GM19372 (cell line): ENCODE measurements around the gene FXYD3.

ENCODE experiments used
- ATAC-seq: cut with Tn5 transposase; IDR thresholded peaks from one replicate; pipeline ENCODE4 v1.9.1; 2021; ENCODE audit warnings: mild to moderate bottlenecking, low read depth, moderate library complexity; ENCODE audit not compliant: unreplicated experiment

The FXYD3 gene

DNA sequence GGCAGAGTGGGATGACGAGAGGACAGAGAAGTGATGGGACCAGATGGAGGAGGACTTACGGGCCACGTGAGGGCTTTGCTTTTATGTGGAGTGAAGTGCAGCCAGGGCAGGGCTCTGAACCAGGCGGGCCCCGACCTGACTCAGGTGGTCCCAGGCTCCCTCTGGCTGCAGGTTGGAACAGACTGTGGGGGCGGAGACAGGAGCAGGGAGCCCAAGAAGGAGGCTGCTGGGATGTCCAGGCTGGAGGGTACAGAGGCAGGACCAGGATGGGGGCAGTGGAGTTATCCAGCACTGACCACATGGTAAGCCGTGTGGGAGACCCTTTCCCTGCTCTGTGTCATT is 41.0 kb downstream of the FXYD3 start:
- no peak for ATAC-seq

DNA sequence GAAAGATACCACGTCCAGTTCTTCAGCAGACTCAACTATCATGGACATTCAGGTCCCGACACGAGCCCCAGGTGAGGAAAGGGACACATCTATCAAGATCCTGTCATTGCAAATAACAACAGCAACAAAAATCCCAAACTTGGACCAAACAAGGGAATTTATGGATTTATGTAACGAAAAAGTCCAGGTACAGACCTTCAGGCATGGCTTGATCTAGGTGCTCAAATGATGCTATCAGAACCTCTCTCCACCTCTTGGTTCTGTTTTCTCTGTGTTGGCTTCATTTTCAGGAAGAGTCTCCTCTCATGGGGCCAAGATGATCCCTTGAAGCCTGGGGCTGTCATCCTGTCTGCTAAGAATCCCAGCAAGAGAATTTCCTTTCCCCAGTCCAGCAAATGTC is 41.8 kb downstream of the FXYD3 start:
- ATAC-seq, result no peak

DNA sequence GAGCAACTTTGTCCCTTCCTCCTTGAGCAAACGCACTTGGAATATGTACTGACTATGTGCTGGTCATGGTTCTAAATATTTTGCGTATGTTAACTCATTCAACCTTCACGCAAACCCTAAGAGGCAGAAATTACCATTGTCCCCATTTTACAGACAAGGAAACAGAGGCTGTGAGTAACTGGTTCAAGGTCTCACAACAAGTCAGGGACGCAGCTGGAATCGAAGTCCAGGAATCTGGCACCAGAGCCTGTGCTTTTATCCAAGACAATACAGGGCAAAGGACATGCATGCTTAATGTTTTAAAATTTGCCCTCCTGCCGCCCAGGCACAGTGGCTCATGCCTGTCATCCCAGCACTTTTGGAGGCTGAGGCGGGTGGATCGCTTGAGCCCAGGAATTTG is 44.0 kb downstream of the FXYD3 start:
- no peak for ATAC-seq

DNA sequence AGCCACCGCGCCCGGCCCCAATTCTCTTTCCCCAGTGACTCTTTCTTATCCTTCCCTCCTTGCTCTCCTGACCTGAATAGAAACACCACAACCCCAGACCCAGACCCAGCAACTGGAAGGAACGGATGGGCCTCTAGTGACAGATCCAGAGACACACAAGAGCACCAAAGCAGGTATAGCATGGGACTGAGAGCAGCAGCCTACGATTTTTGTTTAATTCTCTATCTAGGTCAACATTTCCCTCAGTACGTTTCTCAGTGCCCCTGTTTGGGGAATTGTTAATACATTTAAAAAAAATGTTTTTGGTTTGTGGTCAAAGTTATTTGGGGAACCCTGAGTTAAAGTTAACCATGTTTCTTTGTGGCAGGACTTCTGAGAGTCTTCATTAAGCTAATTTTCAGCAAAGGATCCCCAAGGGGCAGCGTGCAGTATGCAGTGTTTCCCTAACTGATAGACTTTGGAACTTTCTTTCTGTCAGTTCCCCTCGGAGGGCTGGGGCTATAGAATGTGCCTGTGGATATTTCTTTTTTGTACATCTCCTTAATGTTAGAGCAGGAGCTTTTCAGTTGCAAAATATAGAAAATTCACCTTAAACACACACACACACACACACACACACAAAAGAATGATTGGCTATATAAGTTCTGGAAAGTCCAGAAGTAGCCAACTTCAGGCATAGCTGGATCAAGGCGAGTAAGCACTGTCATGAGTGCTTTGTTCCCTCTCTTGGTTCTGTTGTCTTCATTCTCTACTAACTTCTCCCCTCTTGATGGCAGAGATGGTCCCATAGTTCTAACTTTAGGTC is 45.2 kb downstream of the FXYD3 start:
- ATAC-seq, result no peak

DNA sequence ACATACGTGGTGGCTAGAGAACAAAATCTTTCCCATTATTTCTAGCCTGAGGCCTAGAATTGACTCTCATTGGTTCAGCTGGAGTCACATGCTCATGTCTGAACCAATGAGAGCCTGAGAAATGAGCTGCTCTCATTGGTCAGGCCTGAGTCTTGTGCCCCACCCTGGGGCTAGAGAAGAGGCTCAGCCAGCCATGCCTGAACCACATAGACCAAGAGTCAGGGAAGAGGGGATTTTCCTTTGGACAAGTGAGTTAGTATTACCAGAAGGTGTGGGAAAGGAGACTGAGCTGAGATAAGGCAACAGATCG is 45.8 kb downstream of the FXYD3 start:
- no peak for ATAC-seq

DNA sequence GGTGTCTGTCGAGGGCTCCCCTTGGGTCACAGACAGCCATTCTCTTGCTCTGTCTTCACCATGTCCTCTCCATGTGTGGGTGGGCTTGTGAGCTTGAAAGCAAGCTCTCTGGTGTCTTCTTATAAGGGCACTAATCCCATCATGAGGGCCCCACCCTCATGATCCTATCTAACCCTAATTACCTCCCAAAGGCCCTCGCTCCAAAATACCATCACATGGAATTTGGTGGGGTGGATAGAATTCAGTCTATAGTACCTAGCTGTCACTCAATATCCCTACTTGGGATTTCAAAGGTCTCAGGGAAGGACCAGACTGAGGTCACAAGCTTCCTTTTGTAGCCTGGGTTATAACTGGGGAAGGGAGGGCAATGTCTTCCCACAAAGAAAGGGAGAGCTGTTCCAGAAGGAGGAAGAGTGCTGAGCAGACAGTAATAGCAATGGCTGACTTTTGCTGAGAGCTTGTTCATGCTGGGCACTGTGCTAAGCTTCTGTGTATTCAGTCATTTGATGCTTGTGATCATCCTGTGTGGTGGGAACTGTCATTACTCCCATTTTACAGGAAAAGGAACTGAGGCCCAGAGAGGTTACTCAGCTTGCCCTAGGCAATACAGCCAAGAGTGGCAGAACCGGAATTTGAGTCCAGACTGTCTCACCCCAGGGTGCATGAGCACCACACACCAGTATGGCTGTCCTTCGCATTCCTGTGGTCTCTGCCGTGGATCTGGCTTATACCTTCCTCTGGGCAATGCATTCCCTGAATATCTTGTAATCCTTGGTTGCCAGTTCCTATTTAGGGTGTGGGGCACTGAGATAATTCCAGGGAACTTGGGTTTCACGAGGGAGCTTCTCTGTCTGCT is 47.1 kb downstream of the FXYD3 start:
- no peak for ATAC-seq

DNA sequence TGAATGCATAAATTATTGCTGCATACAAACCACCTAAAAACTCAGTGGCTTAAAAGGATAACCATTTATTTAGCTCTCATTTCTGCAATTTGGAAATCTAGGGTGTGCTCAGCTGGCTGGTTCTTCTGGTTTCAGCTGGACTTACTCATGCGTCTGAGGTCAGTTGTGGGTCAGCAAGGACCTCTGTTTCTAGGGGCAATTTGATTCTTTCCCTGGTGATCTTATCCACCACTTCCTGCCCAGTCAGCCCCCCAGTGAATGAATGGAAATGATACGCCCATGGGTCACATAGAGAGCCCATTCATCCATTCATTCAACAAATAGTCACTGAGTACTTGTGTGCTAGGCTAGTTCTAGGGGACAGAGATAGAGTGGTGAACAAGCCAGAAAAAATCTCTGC is 48.8 kb downstream of the FXYD3 start:
- no peak for ATAC-seq

DNA sequence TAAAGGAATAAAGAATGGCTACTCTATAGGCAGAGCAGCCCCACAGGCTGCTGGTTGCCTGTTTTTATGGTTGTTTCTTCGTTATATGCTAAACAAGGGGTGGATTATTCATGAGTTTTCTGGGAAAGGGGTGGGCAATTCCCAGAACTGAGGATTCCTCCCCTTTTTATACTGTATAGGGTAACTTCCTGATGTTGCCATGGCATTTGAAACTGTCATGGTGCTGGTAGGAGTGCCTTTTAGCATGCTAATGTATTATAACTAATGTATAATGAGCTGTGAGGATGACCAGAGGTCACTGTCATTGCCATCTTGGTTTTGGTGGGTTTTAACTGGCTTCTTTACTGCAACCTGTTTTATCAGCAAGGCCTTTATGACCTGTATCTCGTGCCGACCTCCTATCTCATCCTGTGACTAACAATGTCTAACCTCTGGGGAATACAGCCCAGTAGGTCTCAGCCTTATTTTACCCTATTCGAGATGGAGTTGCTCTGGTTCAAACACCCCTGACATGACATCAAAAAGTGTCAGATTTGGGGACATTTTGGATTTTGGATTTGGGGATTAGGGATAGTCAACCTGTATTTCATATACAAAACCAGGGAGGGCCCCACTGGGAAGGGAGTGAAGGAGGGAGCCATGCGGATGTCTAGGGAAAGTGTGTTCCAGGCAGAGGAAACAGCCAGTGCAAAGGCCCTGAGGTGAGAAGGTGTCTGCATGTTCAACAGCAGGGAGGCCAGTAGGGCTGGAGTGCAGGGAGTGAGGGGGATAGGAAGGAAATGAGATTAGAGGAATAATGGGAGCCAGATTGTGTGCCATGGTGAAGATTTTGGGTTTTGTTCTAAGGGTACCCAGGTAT is 49.8 kb downstream of the FXYD3 start:
- ATAC-seq, result no peak

DNA sequence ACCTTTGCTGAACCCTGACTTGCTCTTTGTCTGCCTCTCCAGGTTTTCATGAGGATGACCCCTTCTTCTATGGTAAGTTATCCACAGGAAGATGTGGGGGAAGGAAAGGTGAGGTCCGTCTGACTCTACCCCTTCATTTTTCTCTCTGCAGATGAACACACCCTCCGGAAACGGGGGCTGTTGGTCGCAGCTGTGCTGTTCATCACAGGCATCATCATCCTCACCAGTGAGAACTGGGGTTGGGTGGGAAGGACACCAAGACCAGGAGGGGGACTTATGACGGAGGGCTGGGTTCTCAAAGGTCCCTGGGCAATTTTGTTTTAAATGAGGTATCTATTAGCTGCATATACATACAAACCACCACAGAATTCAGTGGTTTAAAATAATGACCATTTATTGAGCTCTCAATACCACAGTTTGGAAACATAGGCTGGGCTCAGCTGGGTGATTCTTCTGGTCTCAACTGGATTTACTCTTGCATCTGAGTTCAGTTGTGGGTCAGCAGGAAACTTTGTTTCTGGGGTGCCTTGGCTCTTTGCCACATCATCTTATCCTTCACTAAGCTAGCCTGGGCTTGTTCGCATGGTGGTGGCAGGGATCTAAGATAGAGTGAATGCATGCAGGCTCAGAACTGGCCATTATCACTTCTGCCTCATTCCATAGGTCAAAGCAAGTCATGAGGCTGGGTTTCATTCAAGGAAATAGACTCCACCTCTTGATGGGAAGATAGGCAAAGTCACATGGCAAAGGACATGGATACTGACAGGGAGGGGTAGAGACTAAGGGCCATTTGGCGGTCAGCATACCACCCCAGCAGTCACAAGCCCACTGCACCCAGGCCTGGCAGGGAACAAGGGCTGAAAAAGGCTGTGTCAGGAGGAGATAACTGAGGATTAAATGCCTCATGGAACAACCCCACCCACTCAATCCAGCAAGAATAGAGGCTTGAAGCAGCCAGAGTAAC is 50.8 kb downstream of the FXYD3 start:
- ATAC-seq, result no peak

DNA sequence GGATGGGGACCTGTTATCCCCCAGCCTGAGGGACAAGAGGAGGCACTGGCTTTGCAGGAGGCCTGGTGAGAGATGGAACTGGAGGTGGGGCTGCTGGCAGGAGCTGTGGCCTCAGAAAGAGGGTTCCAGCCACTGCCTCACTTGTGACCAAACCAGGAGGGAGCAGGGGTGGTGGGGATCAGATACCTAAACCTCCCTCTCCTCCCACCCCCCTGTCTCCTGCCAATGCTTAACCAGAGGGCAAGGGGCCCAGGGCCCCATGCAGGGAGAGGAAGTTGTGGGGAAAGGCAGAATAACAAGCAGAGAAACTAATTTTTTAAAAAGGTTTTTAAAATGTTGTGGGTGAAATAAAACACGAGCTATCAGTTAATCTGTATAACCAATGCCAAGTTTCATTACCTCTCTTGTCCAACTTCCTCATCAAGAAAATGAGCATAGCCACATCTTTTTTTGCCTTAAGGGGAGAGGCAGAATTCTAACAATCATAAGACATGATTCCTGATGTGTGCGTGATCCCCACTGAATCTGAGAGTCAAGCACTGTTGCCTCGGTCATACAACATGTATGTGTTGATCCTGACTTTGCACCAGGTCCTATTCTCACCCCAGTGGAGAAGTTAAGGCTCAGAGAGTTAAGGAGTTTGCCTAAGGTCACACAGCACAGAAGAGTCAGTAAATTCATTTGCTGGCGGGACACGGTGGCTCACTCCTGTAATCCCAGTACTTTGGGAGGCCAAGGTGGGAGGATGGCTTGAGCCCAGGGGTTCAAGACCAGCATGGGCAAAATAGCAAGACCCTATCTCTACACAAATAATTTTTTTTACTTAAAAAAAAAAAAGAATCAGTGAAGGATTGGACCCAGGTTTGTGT is 51.9 kb downstream of the FXYD3 start:
- ATAC-seq, result no peak

DNA sequence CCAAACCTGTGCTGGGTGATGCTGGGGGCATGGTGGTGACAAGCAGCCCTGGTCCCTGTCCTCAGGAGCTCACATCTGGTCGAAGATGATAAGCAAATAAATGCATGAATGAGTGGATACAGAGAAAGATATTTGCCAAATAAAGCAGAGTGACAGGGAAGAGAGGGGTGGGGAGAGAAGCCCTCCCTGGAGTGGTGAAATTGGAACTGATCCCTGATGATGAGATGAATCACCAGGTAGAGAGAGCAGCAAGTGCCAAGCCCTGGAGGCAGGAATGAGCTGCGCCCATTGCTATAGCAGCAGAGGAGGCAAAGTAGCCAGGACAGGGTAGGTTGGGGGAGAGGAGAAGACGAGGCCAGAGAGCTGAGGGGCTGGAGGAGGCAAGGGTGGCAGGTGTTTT is 52.6 kb downstream of the FXYD3 start:
- ATAC-seq, result no peak

DNA sequence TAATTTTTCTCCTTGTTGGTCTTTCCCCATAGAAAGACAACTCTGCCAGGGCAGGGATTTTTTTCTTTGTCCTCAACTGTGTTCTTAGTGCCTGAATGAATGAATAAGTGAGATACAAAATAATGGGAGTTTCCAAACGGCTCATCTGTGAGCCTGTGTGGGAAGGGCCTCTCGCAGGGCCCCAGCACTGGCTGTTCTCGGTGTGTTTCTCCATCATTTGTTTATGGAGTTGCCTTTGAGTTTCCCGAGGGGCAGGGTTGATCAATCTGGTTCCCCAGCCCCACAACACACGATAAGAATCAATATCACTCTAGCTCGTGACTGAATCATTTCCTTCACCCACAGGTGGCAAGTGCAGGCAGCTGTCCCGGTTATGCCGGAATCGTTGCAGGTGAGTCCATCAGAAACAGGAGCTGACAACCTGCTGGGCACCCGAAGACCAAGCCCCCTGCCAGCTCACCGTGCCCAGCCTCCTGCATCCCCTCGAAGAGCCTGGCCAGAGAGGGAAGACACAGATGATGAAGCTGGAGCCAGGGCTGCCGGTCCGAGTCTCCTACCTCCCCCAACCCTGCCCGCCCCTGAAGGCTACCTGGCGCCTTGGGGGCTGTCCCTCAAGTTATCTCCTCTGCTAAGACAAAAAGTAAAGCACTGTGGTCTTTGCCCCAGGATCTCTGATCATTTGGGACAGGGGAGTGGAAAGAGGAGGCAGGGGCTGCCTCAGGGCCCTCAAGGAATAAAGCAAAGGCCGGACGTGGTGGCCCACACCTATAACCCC is 53.8 kb downstream of the FXYD3 start:
- ATAC-seq, result no peak

DNA sequence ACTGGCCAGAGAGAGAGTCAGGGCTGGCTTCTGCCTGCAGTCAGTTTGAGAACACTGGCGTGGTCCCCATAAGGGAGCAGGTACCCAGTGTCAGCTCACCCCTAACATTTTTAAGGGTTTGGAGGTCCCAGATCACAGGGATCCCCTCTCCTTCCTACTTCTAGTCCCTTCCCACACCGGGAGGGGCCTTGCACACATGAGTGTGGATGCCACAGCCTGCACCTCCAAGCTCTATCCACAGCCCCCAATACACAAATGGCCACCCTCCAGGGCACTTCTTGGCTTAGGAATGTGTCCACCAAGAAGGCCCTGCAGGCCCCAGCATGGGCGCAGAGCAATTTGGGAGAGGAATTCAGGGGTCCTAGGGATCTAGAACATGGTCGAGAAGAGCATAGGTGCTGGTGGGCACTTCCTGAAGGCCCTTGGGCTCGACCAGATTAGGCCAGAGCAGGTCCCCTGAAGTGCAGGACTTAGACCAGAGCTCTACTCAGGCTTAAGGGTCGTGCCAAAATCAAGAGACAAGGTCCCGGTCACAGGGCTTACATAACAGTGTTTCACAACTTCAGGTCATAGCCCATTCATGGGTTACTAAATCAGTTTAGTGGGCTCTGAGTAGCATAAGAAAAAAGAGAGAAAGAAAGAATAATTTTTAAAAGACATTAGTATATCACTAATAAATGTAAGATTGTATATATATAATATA is 54.9 kb downstream of the FXYD3 start:
- ATAC-seq, result no peak

DNA sequence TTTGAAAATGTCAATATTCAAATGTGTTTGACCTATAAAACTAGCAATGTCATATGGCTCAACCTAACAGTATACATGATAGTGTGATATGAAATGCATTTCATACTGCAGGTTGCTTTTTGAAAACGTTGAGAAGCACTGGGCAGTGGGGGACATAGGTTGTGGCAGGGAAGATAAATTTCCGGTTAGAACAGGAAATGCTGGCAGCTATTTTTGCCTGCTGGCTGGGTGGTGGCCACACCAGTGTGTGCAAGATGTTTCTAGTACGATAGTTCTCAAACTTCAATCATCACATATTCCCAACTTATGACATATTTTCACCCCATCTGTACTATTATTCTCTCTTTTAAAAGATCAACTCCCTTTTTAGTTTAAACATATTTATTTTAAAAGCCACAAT is 56.1 kb downstream of the FXYD3 start:
- no peak for ATAC-seq
